Trophoblast cell (in vitro differentiated cells and primary cell): Measurements from ENCODE around the gene TSHZ2.

ENCODE experiments used
- DNase-seq, 2 donors: peaks; one replicate each; pipeline ENCODE4 v3.0.0-alpha.2; 2016
- H2AFZ ChIP-seq: 2 replicates; pipeline ENCODE4 v1.6.1; 2013; ENCODE audit warnings: low read length, moderate library complexity, mild to moderate bottlenecking; ENCODE audit not compliant: insufficient read depth, poor library complexity
- H2AK5ac ChIP-seq: 2 replicates; pipeline ENCODE4 v1.6.1; 2013; ENCODE audit warnings: mild to moderate bottlenecking, low read length
- H2BK120ac ChIP-seq: 2 replicates; pipeline ENCODE4 v1.6.1; 2013; ENCODE audit warnings: low read length, mild to moderate bottlenecking, moderate library complexity; ENCODE audit not compliant: insufficient read depth, poor library complexity
- H2BK12ac ChIP-seq: 2 replicates; pipeline ENCODE4 v1.6.1; 2013; ENCODE audit warnings: mild to moderate bottlenecking, low read length, moderate library complexity
- H2BK5ac ChIP-seq: 2 replicates; pipeline ENCODE4 v1.6.1; 2013; ENCODE audit warnings: low read length, low read depth, moderate library complexity, mild to moderate bottlenecking; ENCODE audit not compliant: poor library complexity
- H3K14ac ChIP-seq: 2 replicates; pipeline ENCODE4 v1.6.1; 2013; ENCODE audit warnings: mild to moderate bottlenecking, low read length
- H3K18ac ChIP-seq: 2 replicates; pipeline ENCODE4 v1.6.1; 2013; ENCODE audit warnings: mild to moderate bottlenecking, low read length
- H3K23ac ChIP-seq: 2 replicates; pipeline ENCODE4 v1.6.1; 2013; ENCODE audit warnings: low read length
- H3K27ac ChIP-seq: 2 replicates; pipeline ENCODE4 v1.5.1; 2013; ENCODE audit warnings: low read depth, mild to moderate bottlenecking, inconsistent platforms, low read length, moderate library complexity
- H3K27me3 ChIP-seq: 2 replicates; pipeline ENCODE4 v1.6.1; 2013; ENCODE audit warnings: inconsistent platforms, mild to moderate bottlenecking, low read length, moderate library complexity; ENCODE audit not compliant: insufficient read depth
- H3K36me3 ChIP-seq, 2 experiments: 1 replicate in 1 of 2; 2 replicates in 1 of 2; pipeline ENCODE4 v1.6.1; 2013; ENCODE audit warnings: low read length in 2 of 2, mild to moderate bottlenecking in 2 of 2, moderate library complexity in 1 of 2; ENCODE audit not compliant: insufficient read depth in 2 of 2, control insufficient read depth in 1 of 2
- H3K4ac ChIP-seq: 2 replicates; pipeline ENCODE4 v1.6.1; 2013; ENCODE audit warnings: low read depth, mild to moderate bottlenecking, low read length, moderate library complexity
- H3K4me1 ChIP-seq, 2 experiments: 1 replicate in 1 of 2; 2 replicates in 1 of 2; pipeline ENCODE4 v1.6.1; 2013; ENCODE audit warnings: low read length in 2 of 2, mild to moderate bottlenecking in 2 of 2, moderate library complexity in 1 of 2; ENCODE audit not compliant: insufficient read depth in 2 of 2, control insufficient read depth in 1 of 2
- H3K4me2 ChIP-seq: 2 replicates; pipeline ENCODE4 v1.6.1; 2013; ENCODE audit warnings: inconsistent platforms, mild to moderate bottlenecking, low read length, moderate library complexity
- H3K4me3 ChIP-seq: 2 replicates; pipeline ENCODE4 v1.5.1; 2013; ENCODE audit warnings: mild to moderate bottlenecking, low read depth, low read length, inconsistent platforms
- H3K79me1 ChIP-seq: one replicate; pipeline ENCODE4 v1.6.1; 2013; ENCODE audit warnings: low read length
- H3K79me2 ChIP-seq: 2 replicates; pipeline ENCODE4 v1.6.1; 2013; ENCODE audit warnings: low read length, mild to moderate bottlenecking; ENCODE audit not compliant: control insufficient read depth, insufficient read depth, poor library complexity
- H3K9ac ChIP-seq: 2 replicates; pipeline ENCODE4 v1.6.1; 2013; ENCODE audit warnings: mild to moderate bottlenecking, low read length
- H3K9me3 ChIP-seq: 2 replicates; pipeline ENCODE4 v1.6.1; 2013; ENCODE audit warnings: low read depth, mild to moderate bottlenecking, control low read depth, inconsistent platforms, low read length; ENCODE audit not compliant: insufficient read depth
- H4K12ac ChIP-seq: 2 replicates; pipeline ENCODE4 v1.6.1; 2013; ENCODE audit warnings: low read depth, mild to moderate bottlenecking, low read length, moderate library complexity
- H4K8ac ChIP-seq: 2 replicates; pipeline ENCODE4 v1.6.1; 2013; ENCODE audit warnings: low read depth, mild to moderate bottlenecking, low read length, moderate library complexity
- H4K91ac ChIP-seq: one replicate; pipeline ENCODE4 v1.6.1; 2013; ENCODE audit warnings: low read depth, mild to moderate bottlenecking, low read length, moderate library complexity
- WGBS: extraction: QIAGEN DNeasy Blood & Tissue Kit; methylation state at CpG from one replicate; pipeline ENCODE4 v1.1.7; 2013; ENCODE audit warnings: missing lambda C conversion rate; ENCODE audit not compliant: insufficient read length, insufficient coverage; ENCODE audit errors: extremely low coverage; 5-methylcytosine and 5-hydroxymethylcytosine counted together

Gene TSHZ2

DNA sequence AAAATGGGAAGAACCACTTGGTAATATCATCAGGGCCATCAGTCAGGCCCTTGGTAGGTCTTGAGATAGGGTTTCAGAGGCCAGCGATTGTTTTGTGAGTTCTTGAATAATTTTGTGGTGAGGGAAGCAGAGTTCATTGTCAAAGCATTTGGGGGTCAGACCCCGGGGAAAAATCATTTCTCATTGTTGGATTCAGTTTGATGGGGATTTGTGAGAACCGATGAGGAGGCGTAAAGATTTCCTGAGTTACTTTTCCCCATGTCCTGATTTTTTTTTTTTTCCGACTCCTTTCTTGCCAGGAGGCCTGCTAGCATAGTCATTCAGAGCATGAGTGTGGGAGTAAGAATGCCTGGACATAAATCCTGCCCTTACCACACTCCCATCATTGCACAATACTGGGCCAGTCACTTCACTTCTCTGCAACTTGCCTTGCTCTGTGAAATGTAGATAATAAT, 60.3 kb downstream of the TSHZ2 start:
- Histone ChIP-seq H3K9me3 (no peaks in the 10 kb centered on the region), H2BK5ac (no peak overlapping the region), H3K27ac (no peak overlapping the region), H3K36me3 (no peaks in the 10 kb centered on the region), H3K4me1 (peaks cover 0 to 2% of the 10 kb centered on the region in 2 experiments), H4K12ac (no peak overlapping the region), H2AFZ (no peak overlapping the region), H3K4ac (no peak overlapping the region), H2AK5ac (no peak overlapping the region), H3K4me2 (no peak overlapping the region), H3K14ac (no peak overlapping the region), H3K79me1 (no peaks in the 10 kb centered on the region), H3K18ac (no peak overlapping the region), H2BK120ac (no peak overlapping the region), H3K79me2 (no peaks in the 10 kb centered on the region), H4K8ac (no peak overlapping the region), H3K27me3 (no peaks in the 10 kb centered on the region), H3K23ac (no peak overlapping the region), H3K4me3 (no peak overlapping the region), H3K9ac (no peak overlapping the region), H2BK12ac (peak overlapping the region; percentile 53), H4K91ac (peak overlapping the region; percentile 21)
- DNase-seq = peak; percentile 63 to 84
- no CpG with 5 or more reads among the region's 5 CpGs for WGBS

DNA sequence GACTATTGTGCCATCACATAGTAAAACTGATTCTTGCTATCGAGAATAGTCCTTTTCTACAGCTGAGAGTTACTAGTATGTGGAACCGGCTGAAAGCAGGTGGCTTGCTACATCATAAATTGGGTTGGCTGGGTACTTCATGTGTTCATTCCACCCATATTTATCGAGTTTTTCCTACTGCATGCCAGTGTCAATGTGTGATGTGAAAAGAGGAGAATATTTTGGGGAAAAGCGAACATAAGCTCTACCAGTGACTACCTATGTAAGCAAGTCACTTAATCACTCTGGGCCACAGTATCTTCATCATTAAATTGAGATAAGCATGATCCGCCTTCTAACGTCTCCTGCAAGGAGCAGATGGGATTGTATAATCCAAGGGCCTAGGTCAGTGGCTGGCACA, 61.0 kb downstream of the TSHZ2 start:
- Histone ChIP-seq H3K27me3 (no peaks in the 10 kb centered on the region), H3K18ac (no peak overlapping the region), H4K91ac (no peak overlapping the region), H4K12ac (no peak overlapping the region), H3K23ac (no peak overlapping the region), H3K14ac (no peak overlapping the region), H2BK120ac (no peak overlapping the region), H3K4me2 (no peak overlapping the region), H3K79me1 (no peaks in the 10 kb centered on the region), H3K27ac (no peak overlapping the region), H3K4me1 (peaks cover 0 to 2% of the 10 kb centered on the region in 2 experiments), H3K9ac (no peak overlapping the region), H2AFZ (no peak overlapping the region), H3K9me3 (no peaks in the 10 kb centered on the region), H2BK12ac (no peak overlapping the region), H2BK5ac (no peak overlapping the region), H3K36me3 (no peaks in the 10 kb centered on the region), H3K4me3 (no peak overlapping the region), H3K79me2 (no peaks in the 10 kb centered on the region), H3K4ac (no peak overlapping the region), H2AK5ac (no peak overlapping the region), H4K8ac (no peak overlapping the region)
- DNase-seq = peak in 1 of 2 donors; percentile 8
- no CpG with 5 or more reads among the region's 6 CpGs for WGBS

DNA sequence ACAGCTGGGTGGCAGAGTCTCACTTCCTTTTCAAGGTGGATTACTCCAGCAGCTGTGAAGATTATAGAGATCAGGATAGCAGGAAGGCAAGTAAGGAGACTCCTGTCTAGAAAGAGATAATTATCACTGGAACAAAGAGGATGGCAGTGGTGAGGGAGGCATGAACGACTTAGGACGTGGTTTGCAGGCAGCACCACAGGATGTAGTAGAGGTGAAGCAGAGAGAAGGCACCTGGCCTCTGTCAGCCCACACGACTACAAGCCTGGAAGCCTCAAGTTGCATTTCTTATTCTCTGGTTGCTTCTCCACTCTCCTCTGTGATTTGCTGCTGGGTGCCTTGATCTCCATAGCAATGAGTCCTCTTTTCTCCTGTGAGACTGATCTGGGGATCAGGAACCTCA, 62.7 kb downstream of the TSHZ2 start:
- H4K12ac ChIP-seq = no peak overlapping the region
- H2BK12ac ChIP-seq = no peak overlapping the region
- H3K79me1 ChIP-seq = no peaks in the 10 kb centered on the region
- H4K91ac ChIP-seq = no peak overlapping the region
- no peaks in the 10 kb centered on the region for H3K36me3 ChIP-seq
- no peak overlapping the region for H3K9ac ChIP-seq
- H3K18ac ChIP-seq = no peak overlapping the region
- H3K9me3 ChIP-seq = no peaks in the 10 kb centered on the region
- H2AFZ ChIP-seq = no peak overlapping the region
- H3K4me2 ChIP-seq = no peak overlapping the region
- no peak overlapping the region for H3K14ac ChIP-seq
- H3K4ac ChIP-seq = no peak overlapping the region
- DNase-seq = peak in 1 of 2 donors; percentile 44
- no peak overlapping the region for H2AK5ac ChIP-seq
- whole genome bisulfite sequencing = no CpG with 5 or more reads among the region's 3 CpGs
- no peak overlapping the region for H3K27ac ChIP-seq
- H2BK5ac ChIP-seq = no peak overlapping the region
- no peak overlapping the region for H3K23ac ChIP-seq
- no peak overlapping the region for H4K8ac ChIP-seq
- no peak overlapping the region for H2BK120ac ChIP-seq
- peaks cover 0 to 2% of the 10 kb centered on the region in 2 experiments for H3K4me1 ChIP-seq
- no peaks in the 10 kb centered on the region for H3K79me2 ChIP-seq
- no peaks in the 10 kb centered on the region for H3K27me3 ChIP-seq
- H3K4me3 ChIP-seq = no peak overlapping the region

DNA sequence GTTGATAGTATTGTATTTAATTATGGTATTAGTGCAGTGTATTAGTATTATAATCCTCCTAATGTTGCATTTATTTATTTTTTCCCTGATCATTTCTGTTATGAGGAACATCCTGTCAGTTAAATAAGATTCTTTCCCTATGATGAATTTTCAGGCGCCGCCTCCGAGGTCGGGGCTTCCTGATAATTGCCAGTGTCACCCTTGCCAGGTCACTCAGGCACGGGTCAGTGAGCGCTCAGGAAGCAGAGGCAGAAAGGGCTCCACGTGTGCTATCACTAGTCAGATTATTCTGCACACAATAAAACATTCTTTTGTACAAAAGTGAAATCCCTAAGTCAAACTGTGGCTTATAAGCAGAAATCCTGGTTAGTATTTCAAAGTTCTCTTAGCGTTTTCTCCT, 64.8 kb downstream of the TSHZ2 start:
- Histone ChIP-seq H3K9me3 (no peaks in the 10 kb centered on the region), H3K9ac (no peak overlapping the region), H2AFZ (no peak overlapping the region), H3K23ac (no peak overlapping the region), H2BK12ac (no peak overlapping the region), H3K79me1 (no peaks in the 10 kb centered on the region), H4K12ac (no peak overlapping the region), H3K4me2 (no peak overlapping the region), H3K14ac (no peak overlapping the region), H3K27me3 (no peaks in the 10 kb centered on the region), H3K4me1 (peaks cover 0 to 2% of the 10 kb centered on the region in 2 experiments), H3K18ac (no peak overlapping the region), H3K4ac (no peak overlapping the region), H3K4me3 (no peak overlapping the region), H3K27ac (no peak overlapping the region), H4K8ac (no peak overlapping the region), H2BK5ac (no peak overlapping the region), H3K79me2 (no peaks in the 10 kb centered on the region), H2AK5ac (no peak overlapping the region), H4K91ac (no peak overlapping the region), H2BK120ac (no peak overlapping the region), H3K36me3 (no peaks in the 10 kb centered on the region)
- DNase-seq = no peak
- WGBS = no CpG with 5 or more reads among the region's 8 CpGs
